ENCODE results near the gene CLNK. TPM values are rescaled to one million over a fixed set of nuclear protein-coding genes. Genes with fewer than 3 reads are reported as not detected.
A peak's percentile ranks its signal among the peaks of the same experiment; 100 is the strongest.
"Not testable (repeated sequence)": the region's sequence is repeated elsewhere in the genome, so short reads cannot be mapped to it uniquely, and the experiment has no call there.

The CLNK gene
- total RNA-seq, 1 experiment from 2014 or later = not detected

- DNase-seq (ENCODE audit: low read depth) = no peak
Measured at GRCh38 chr4:10579648-10580047, 104.9 kb downstream of the CLNK start.

- DNase-seq (ENCODE audit: low read depth) = no peak
Measured at GRCh38 chr4:10577508-10578426, 106.8 kb downstream of the CLNK start.

DNA sequence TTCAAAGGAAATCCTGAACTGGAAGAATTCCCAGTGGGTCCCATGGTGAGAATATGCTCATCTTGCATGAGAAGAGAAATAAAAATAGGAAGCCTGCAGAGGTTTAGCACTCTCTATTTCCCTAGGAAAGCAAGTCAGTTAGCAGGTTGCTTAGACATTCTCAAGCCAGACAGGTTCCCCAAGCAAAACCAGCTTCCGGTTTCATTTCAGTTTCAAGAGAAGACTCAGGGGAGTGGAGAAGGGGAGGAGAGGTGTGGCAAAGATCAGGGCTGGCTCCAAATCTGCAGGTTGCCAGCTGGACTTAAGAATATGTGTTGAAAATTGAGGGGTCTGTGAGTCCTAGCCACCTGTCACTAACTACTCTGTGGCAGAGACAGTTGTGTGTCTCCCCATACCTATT, 107.5 kb downstream of the CLNK start:
- no peak for DNase-seq (ENCODE audit: low read depth)

DNA sequence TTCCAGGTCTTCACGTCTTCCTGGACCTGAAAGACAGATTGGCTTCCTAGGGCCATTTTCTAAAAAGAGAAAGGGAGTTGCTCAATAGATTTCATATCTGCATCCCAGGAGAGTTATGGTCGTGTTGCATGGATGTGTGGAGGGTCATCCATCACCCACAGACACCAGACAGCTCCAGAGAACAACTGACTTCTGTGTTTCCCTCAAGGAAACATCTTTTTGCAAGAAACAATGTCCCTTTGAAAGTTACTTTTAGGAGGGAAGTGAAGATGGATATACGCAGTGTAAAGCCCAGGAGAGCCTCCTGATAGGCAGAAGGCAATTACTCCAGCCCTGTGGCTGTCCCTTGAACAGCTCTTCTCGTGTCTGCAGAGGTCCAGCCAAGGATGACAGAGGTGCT, 108.3 kb downstream of the CLNK start:
- no peak for DNase-seq (ENCODE audit: low read depth)

DNA sequence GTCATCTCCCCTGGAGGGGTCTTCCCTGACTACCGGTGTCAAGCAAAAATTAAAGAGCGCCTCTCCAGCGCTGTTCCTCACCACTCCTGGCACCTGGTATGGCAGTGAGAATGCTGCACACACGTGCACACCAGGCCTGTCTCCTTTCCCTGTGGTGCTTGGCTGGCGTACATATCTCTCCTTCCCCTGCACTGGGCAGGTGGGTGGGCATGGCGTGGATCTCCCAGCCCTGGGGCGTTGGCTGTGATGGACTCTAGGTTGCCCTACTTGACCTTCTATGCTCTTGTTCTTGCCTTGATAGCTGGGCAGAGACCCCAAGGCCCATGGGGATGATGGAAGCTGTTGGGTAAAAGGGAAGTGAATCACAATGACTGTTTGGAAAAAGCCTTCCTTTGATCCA, 109.2 kb downstream of the CLNK start:
- no peak for DNase-seq (ENCODE audit: low read depth)

DNA sequence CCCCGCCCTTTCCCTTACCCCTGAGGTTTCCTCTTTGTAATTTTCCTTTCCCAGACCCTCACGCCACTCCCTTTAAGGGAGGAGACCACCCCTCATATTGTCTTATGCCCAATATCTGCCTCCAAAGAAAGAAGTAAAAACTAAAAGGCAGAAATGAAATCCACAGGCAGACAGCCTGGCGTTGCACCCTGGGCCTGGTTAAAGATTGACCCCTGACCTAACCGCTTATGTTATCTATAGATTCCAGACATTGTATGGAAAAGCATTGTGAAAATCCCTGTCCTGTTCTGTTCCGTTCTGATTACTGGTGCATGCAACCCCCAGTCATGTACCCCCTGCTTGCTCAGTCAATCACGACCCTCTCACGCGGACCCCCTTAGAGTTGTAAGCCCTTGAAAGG, 110.0 kb downstream of the CLNK start:
- DNase-seq (ENCODE audit: low read depth) = not testable (repeated sequence)

- no peak for DNase-seq (ENCODE audit: low read depth)
Measured at GRCh38 chr4:10571909-10572308, 112.7 kb downstream of the CLNK start.

DNA sequence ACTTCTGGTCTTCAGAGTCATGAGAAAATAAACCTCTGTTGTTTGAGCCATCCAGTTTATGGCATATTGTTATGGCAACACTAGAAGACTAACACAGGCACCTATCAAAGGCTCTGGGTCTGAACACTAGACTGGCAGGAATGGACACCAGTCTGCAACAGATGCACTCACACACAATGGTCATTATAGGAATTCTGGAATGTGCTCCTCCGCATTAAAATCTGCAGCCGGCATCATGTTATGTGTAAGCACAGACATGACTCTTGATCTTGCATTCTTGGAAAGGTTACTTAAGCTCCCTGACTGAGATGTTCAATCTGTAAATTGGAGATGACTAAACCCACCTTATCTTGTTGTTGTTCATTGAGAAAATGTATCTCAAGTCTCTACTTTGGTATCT, 115.1 kb downstream of the CLNK start:
- DNase-seq (ENCODE audit: low read depth) = no peak

DNA sequence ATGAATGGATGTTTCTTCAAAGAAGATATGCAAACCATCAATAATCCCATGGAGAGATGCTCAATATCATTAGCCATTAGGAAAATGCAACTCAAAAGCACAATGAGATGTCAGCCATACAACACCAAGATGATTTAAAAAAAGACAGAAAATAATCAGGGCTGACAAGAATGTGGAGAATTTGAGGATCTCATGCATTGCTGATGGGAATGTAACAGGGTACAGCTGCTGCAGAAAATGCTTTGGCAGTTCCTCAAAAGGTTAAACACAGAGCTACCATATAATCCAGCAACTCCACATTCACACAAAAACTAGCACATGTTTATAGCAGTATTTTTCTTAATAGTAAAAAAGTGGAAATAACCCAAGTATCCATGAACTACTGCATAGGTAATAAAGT, 116.8 kb downstream of the CLNK start:
- no peak for DNase-seq (ENCODE audit: low read depth)

DNA sequence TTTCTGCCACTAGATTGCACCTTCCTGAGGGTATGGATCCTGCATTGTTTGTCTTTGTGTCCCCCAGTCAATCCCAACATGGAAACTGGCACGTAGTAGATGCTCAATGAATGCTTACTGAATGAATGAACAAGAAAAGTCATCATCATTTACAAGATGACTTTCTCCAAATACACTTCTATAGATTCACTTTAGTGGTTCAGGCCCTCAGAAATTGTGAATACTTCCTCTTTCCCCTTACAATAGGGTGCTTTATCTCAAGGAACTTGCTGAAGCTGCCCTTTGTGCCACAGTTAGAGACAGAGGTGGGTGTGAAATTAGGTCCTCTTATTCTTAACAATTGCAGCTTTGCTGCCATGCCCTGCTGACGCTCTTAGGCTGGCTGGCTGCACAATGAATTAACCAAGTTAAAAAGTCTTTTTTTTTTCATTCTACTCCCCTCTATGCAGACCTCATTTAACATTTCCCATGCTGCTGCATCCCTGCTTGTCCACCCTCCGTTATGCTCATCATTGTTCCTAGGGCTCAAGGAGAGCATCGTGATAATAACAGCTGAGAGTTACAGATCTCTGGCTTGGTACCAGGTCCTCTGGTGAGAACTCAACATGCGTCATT, 119.3 kb downstream of the CLNK start:
- DNase-seq (ENCODE audit: low read depth) = no peak

DNA sequence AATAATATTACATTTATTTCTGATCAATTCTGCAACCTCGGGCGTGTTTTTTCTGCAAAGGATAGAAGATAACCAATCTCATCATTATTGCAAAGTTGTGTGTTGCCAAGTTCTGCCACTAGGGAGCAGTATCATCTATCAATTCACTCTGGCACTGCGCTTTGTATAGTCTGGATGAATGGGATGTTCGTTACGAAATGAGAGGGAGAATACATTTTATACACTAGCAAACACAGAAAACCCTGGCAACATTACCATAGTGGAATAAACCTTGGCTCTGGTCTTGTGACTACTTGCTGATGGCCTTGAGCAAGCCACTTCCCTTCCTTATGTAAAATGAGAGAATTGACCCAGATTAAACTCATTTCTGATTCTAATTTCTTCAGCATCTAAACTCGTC, 129.9 kb downstream of the CLNK start:
- peak; percentile 61 for DNase-seq (ENCODE audit: low read depth)

- DNase-seq (ENCODE audit: low read depth) = no peak
Measured at GRCh38 chr4:10554121-10554520, 130.4 kb downstream of the CLNK start.

DNA sequence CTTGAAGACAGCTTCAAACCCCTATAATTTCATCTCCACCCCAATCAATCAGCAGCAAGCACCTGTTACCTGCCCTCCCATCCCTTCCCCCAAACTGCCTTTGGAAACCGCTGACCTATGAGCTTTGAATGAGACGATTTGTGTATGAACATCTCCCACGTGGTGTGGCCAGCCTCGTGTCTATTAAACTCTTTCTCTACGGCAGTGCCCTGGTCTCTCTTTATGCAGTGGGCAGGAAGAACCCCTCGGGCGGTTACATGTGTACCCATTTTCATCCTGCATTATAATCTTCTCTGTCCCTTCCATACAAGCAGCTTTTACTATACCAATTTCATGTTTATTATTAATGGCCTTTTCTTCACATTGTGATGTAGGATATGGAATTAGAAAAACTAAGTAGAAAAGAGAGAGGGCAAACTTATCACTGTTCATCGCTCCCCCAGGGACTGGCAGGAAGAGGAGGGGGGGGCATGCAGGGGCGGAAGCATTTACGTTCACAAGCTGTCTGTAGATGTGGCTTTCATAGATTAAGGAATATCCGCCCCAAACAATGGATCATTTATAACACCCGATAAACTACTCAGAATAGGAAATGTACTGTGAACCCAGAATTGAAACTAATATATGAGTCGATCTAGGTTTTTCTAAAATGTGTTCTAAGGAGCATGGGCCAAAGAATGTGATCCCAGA, 131.8 kb downstream of the CLNK start:
- DNase-seq (ENCODE audit: low read depth) = no peak

DNA sequence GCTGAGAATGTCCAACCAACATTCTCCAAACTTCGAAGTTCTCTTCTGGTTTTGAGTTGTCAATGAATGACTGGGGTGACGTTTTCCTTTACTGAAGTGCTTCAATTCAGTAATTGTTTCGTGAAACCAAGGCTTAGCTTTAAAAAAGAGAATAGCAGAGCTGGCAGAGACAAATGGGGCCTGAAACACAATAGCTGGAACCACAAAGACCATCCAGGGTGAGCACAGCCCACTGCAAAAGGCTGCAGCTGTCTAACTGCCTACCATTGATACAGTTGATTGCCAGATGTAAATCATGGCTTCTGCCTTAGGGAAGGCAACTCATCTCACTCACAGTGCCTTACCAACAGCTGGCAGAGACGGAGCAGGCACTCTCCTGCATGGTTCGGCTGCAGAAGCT, 148.7 kb downstream of the CLNK start:
- DNase-seq (ENCODE audit: low read depth) = no peak

DNA sequence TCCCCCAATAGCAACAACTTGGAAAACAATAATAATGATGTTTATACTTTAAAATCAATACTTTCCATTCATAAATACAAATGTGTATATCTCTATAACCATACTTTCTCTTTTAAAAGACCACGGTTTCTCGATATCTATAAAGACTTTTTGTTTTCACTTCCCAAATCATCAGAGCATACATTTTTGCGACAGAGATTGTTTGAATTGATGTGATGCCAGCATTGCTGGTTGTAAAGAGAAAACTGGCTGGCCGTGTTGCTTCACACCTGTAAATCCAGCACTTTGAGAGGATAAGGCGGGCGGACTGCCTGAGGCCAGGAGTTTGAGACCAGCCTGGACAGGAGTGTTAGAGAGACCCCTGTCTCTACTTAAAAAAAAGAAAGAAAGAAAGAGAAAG, 149.7 kb downstream of the CLNK start:
- no peak for DNase-seq (ENCODE audit: low read depth)

DNA sequence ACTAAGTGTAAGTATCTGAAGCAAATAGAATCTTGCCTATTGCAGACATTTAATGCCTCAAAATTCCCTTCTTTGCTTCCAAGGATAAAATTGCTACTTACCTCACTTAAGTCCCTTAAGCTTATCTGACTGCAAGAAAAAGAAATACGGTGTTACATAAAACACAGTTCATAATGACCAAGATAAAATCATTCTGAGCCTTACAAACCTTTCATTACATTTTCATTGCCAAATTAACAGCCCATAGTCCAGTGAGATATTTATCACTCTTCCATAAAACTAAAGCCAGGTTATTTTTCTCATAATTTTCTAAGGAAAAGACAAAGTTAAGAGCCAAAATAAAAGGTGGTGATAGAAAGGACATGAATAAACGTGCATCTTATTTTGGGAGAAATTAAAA, 152.4 kb downstream of the CLNK start:
- no peak for DNase-seq (ENCODE audit: low read depth)

GRCh38 chr4:10530137-10530786, 154.3 kb downstream of the CLNK start:
- DNase-seq (ENCODE audit: low read depth) = peak; percentile 6

DNA sequence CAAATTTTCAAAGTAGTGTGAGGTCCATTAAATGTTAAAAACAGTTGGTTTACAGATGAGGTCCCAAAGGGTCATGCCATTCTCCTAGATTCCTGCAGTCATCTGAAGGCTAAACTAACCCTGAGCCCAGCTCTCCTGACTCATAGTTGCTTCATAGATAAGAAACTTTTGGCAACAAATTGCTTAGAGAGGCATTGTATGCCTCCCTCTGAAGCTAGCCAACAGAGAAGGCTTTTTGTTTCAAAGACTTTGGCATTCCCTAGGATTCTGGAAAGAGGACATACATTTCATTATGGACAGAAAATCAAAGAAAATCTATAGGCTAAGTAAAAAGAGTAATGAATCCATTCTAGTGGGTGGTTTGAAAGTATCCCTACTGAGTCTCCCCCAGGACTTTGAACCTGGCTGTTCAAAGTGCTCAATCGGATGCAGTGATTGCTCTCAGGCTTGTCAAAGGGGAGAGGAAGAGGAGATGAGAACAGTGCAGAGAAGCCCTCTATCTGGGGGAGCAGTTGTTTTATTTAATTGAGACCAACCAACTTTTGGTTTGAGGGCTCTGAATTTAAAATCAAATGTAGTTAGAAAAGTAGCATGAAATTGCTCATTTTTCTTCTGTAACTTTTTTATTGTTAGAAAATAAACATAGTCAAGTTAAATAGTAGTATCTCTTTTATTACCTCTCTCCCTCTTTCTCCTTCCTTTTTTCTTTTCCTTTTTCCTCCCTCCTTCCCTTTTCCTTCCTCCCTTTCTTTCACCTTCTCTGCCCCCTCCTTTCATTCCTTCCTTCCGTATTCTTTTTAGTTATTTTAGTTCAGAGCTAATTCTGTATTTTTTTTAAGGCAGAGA, 155.1 kb downstream of the CLNK start:
- peak; percentile 36 for DNase-seq (ENCODE audit: low read depth)

DNA sequence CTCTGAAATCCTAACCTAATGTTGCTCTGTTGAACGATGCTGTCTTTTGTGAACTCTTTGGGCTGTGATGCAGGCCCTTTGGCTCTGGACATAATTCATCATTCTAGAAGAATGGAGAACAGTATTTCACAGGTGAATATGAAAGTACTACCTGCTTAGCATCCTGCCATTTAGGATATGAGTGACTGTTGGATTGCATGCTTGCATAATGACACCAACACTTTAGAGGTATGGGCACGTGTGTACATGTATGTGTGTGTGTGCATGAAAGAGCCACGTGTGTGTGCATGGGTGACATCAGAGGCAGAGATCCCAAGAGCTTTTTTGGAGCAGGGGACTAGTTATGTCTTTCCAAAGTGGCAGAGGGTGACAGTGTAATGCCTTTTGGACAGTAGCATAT, 157.1 kb downstream of the CLNK start:
- no peak for DNase-seq (ENCODE audit: low read depth)

DNA sequence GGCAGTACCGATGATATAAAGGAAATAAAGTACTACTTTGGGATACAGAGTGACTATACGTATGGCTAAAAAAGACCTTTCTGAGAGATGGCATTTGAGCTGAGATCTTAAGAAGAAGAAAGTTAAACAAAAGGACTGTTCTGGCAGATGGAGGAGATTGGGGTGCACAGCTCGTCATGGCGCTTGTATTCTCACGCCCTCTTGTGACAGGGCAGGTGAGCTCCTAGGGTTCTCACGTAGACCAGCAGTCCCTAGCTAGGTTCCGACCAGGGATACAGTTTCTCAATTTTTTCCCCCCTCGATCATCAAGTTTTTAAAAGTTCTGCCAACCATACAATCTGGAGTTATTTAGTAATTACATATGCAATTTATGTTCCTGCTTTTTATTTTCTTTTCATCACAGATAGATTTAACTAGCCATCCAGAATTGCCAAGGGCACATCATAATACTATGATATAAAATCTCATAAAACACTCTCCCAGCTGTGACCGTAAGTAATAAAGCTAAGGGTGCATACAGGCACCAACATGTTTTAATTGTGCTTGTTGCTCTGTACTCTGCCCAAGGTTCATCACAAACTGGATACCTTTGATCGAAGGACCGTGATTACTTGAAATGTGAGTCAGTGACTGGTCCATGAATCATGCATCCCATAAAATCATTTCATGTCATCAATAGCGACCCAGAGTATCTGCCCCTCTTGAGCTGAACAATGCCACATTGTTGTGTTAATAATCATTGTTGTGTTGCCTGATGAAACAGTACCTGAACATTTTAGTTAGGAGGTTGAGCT, 157.9 kb downstream of the CLNK start:
- DNase-seq (ENCODE audit: low read depth) = peak; percentile 61

Data from HT1080 (cell line).